Ovary (tissue), 9 donors: ENCODE results near the gene MLN. TPM values are rescaled to one million over a fixed set of nuclear protein-coding genes. Genes with fewer than 3 reads are reported as not detected.

Experiments
- DNase-seq, 5 donors: peaks; one replicate each; pipeline ENCODE4 v3.0.0-alpha.2; 2019 to 2020
- H3K27ac ChIP-seq, 2 donors: fragments of 200-600 bp; one replicate each; pipeline versions ENCODE4 v1.5.1 to v1.8.0; 2019 to 2022
- H3K27me3 ChIP-seq: fragments of 200-600 bp; one replicate; pipeline ENCODE4 v1.8.0; 2022
- H3K36me3 ChIP-seq: fragments of 200-600 bp; sonication (generic); one replicate; pipeline ENCODE4 v1.5.1; 2019
- H3K4me1 ChIP-seq: one replicate; pipeline ENCODE4 v1.8.1; 2013; ENCODE audit warnings: mild to moderate bottlenecking, moderate library complexity; ENCODE audit not compliant: insufficient read depth
- H3K4me3 ChIP-seq: fragments of 200-600 bp; sonication (generic); one replicate; pipeline ENCODE4 v1.5.1; 2017
- H3K9me3 ChIP-seq, 2 donors: fragments of 200-600 bp in 1 of 2; sonication (generic) in 1 of 2; one replicate each; pipeline versions ENCODE4 v1.5.1 to v1.8.1; 2013 to 2019; ENCODE audit warnings: mild to moderate bottlenecking in 1 of 2, moderate library complexity in 1 of 2
- EP300 ChIP-seq: sonication (generic); formaldehyde crosslinking; IDR thresholded peaks from one replicate; pipeline ENCODE4 v1.6.1; 2017; ENCODE audit warnings: antibody characterized with exemption
- POLR2A ChIP-seq: fragments of 450-650 bp; IDR thresholded peaks from one replicate; pipeline ENCODE4 v1.6.1; 2017; ENCODE audit warnings: antibody characterized with exemption, mild to moderate bottlenecking, moderate library complexity
- WGBS, 3 donors: extraction: QIAGEN DNeasy Blood & Tissue Kit in 1 of 3; methylation state at CpG; one replicate each; pipeline versions ENCODE4 v1.1.5 to v1.1.7; 2013 to 2017; 5-methylcytosine and 5-hydroxymethylcytosine counted together
- intact Hi-C, 4 donors: fragments of 100-400 bp; cut with DNase I; formaldehyde crosslinking; loops; one replicate each; pipeline versions ENCODE4 v1.11.0 to v1.15.1; 2022 to 2023
- polyA plus RNA-seq, 2 donors: library from polyadenylated mRNA; stranded (reverse); fragments of 200-250 nt in 1 of 2; fragments of 350-450 nt in 1 of 2; fragmentation: Illumina TruSeq in 1 of 2; extraction: RNeasy Lipid Tissue Mini Kit (QIAGEN cat#74804) in 1 of 2; gene quantifications; one replicate each; pipeline ENCODE4 v1.2.3, GENCODE V29; 2013 to 2014
- total RNA-seq, 7 donors: library from RNA; depleted of rRNA in 2 of 7; stranded (reverse); fragments of >200 nt in 2 of 7; fragmentation: NEBNext Ultra II Directional in 3 of 7; extraction: Animal tissue kit (Norgen Biotek cat#: 25700) in 3 of 7; gene quantifications; one replicate each; pipeline versions ENCODE4 v1.1.0 to v1.2.4, GENCODE V29; 2016 to 2023
- TF ChIP-seq, protein P1 (sequence below), 3 donors: fragments of 450-650 bp in 2 of 3; fragments of 200-600 bp in 1 of 3; IDR thresholded peaks; one replicate each; pipeline versions ENCODE4 v1.5.1 to v1.8.0; 2016 to 2022; ENCODE audit warnings: antibody characterized with exemption in 3 of 3, mild to moderate bottlenecking in 1 of 3
- donor health status: DM: no; HTN: no; CAD: no; lungs with moderate emphysema.
- donor health status: DM: no; HTN: no; CAD: no.
- donor health status: Bipolar disorder and iron deficiency.
- donor health status: DM: yes; HTN: yes; CAD: no.
- donor health status: DM: no; HTN: no; CAD: no.
- donor health status: DM: yes; HTN: yes; CAD: no.

Gene MLN
- total and polyA plus RNA-seq, 9 donors, result not detected

GRCh38 chr6:33841070-33841469, 37.3 kb upstream of the MLN start:
- 87 to 98% (median 87%) methylated on average over 3 of the region's 3 CpGs for WGBS, 3 donors
- H3K4me1 ChIP-seq, result peaks cover 12% of the 10 kb centered on the region
- no peaks in the 10 kb centered on the region for H3K36me3 ChIP-seq
- DNase-seq, result no peak
- H3K4me3 ChIP-seq, result no peak overlapping the region
- H3K27me3 ChIP-seq, result no peaks in the 10 kb centered on the region
- intact Hi-C loops, result no loop called here
- H3K27ac ChIP-seq, result no peak overlapping the region
- TF ChIP-seq EP300, result no peak
- TF ChIP-seq POLR2A, result no peak
- TF ChIP-seq, protein P1, sequence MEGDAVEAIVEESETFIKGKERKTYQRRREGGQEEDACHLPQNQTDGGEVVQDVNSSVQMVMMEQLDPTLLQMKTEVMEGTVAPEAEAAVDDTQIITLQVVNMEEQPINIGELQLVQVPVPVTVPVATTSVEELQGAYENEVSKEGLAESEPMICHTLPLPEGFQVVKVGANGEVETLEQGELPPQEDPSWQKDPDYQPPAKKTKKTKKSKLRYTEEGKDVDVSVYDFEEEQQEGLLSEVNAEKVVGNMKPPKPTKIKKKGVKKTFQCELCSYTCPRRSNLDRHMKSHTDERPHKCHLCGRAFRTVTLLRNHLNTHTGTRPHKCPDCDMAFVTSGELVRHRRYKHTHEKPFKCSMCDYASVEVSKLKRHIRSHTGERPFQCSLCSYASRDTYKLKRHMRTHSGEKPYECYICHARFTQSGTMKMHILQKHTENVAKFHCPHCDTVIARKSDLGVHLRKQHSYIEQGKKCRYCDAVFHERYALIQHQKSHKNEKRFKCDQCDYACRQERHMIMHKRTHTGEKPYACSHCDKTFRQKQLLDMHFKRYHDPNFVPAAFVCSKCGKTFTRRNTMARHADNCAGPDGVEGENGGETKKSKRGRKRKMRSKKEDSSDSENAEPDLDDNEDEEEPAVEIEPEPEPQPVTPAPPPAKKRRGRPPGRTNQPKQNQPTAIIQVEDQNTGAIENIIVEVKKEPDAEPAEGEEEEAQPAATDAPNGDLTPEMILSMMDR (IDR thresholded peaks at IDR 0.05), result no peak
- H3K9me3 ChIP-seq, result no peaks in the 10 kb centered on the region

DNA sequence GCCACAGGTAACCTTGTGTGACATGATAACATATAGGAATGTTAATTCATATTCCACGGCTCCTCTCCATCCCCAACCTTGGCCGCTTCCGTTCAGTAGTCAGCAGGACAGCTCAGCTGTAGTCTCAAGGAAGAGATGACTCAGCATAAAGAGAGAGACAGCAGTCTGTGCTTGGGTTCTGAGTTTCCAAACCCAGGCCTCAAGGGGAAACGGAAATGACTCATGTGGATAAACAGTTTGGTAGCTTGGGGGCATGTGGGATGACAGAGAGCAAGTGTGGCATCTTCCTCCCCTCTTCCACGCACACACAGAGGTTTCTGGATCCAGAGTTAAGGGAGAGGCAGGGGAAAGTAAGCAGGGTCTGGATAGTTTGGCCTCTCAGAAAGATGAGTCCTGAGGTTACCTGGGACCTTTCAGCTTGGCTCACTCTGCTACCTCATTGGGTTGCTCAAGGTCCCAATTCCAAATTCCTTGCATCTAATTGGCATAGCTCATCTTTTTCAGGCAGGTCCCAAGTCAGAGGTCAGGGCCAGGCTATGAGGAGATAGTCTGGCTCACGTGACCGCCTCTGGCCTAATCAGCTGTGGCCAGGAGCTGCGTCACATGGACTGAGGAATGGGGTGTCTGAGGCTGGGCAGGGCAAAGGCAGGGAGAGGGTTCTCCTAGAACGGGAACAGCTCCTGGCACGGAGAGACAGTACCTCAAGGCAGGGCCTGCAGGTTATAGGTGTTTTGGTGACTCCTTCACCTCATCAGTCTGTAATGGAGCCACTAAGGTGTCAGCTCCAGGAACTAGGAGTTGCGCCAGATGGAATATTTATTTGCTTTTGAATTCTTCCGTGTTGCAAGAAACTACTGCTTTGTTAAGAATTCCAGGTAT, 36.5 kb upstream of the MLN start:
- Histone ChIP-seq H3K9me3 (no peaks in the 10 kb centered on the region), H3K36me3 (no peaks in the 10 kb centered on the region), H3K4me3 (no peak overlapping the region), H3K4me1 (peaks cover 12% of the 10 kb centered on the region), H3K27me3 (no peaks in the 10 kb centered on the region), H3K27ac (no peak overlapping the region)
- no peak for TF ChIP-seq POLR2A
- no peak for TF ChIP-seq EP300
- TF ChIP-seq, protein P1 (IDR thresholded peaks at IDR 0.05), result no peak
- 45 to 49% (median 46%) methylated on average over 12 of the region's 12 CpGs for WGBS, 3 donors
- intact Hi-C loops, result no loop called here
- peak in 2 of 5 donors; percentile 24 to 51 for DNase-seq

DNA sequence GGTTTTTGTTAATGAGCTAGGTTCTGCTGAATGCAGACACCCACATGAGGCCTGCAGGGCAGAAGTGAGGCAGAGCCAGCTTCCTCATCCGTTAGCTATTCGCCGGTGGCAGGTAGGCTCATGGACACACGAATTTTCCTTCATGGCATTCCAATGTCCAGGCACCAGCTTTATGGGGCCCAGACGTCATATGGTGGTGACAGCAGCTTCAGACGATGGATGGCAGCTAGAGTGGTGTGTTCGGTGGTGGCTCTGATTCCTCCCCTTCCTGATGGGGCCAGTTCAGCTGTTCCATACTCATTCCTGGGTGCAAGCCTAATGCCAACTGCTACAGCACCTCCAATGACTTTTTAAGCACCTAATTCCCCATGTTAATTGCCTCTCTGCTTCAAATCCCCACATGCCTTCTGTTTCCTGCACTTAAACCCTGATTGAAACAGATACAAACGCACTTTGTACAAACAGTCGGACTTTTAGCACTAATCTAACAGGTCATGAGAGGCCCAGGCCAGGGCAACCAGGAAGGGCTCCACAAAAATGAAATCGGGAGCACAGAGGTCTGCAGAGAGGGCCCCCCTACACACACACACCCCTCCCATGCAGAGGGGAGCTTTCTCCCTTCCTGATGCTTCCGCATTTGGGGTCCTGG, 35.7 kb upstream of the MLN start:
- H3K4me3 ChIP-seq, result no peak overlapping the region
- H3K4me1 ChIP-seq, result peaks cover 12% of the 10 kb centered on the region
- no peak for DNase-seq
- H3K36me3 ChIP-seq, result no peaks in the 10 kb centered on the region
- TF ChIP-seq, protein P1 (IDR thresholded peaks at IDR 0.05), result no peak
- TF ChIP-seq POLR2A, result no peak
- TF ChIP-seq EP300, result no peak
- WGBS, 3 donors, result 63 to 72% (median 69%) methylated on average over 11 of the region's 11 CpGs
- H3K9me3 ChIP-seq, result no peaks in the 10 kb centered on the region
- no peak overlapping the region for H3K27ac ChIP-seq
- intact Hi-C loops, result no loop called here
- H3K27me3 ChIP-seq, result no peaks in the 10 kb centered on the region

- WGBS, 3 donors, result 78 to 85% (median 81%) methylated on average over 10 of the region's 10 CpGs
- intact Hi-C loops, result no loop called here
- Histone ChIP-seq H3K27me3 (no peaks in the 10 kb centered on the region), H3K4me3 (no peak overlapping the region), H3K36me3 (no peaks in the 10 kb centered on the region), H3K27ac (no peak overlapping the region), H3K9me3 (no peaks in the 10 kb centered on the region), H3K4me1 (peaks cover 12% of the 10 kb centered on the region)
- no peak for DNase-seq
- no peak for TF ChIP-seq POLR2A
- TF ChIP-seq EP300, result no peak
- TF ChIP-seq, protein P1 (IDR thresholded peaks at IDR 0.05), result no peak
Observed at GRCh38 chr6:33838983-33839382, 35.2 kb upstream of the MLN start.
